Activated T-cell treated with anti-CD3 and anti-CD28 coated beads, Interleukin-2, amount 50 U/mL, for 24 hours (primary cell): Measurements from ENCODE around the gene CGB5.
"Not testable (repeated sequence)": the region's sequence is repeated elsewhere in the genome, so short reads cannot be mapped to it uniquely, and the experiment has no call there.

Experiments
- DNase-seq: peaks from one replicate; pipeline ENCODE4 v3.0.0-alpha.2; 2020
- H3K27ac Mint-ChIP-seq: 2 replicates; pipeline ENCODE4 v1.8.0; 2020; ENCODE audit warnings: mild to moderate bottlenecking, mixed read lengths
- H3K27me3 Mint-ChIP-seq: 2 replicates; pipeline ENCODE4 v1.8.0; 2020; ENCODE audit warnings: mixed read lengths
- H3K36me3 Mint-ChIP-seq: 2 replicates; pipeline ENCODE4 v1.8.0; 2020; ENCODE audit warnings: low read depth, mixed read lengths
- H3K4me1 Mint-ChIP-seq: 2 replicates; pipeline ENCODE4 v1.8.0; 2020; ENCODE audit warnings: low read depth, mixed read lengths
- H3K4me3 Mint-ChIP-seq: 2 replicates; pipeline ENCODE4 v1.8.0; 2020; ENCODE audit warnings: mild to moderate bottlenecking, moderate library complexity, mixed read lengths
- H3K9me3 Mint-ChIP-seq: 2 replicates; pipeline ENCODE4 v1.8.0; 2020; ENCODE audit warnings: mixed read lengths

CGB5 gene

DNA sequence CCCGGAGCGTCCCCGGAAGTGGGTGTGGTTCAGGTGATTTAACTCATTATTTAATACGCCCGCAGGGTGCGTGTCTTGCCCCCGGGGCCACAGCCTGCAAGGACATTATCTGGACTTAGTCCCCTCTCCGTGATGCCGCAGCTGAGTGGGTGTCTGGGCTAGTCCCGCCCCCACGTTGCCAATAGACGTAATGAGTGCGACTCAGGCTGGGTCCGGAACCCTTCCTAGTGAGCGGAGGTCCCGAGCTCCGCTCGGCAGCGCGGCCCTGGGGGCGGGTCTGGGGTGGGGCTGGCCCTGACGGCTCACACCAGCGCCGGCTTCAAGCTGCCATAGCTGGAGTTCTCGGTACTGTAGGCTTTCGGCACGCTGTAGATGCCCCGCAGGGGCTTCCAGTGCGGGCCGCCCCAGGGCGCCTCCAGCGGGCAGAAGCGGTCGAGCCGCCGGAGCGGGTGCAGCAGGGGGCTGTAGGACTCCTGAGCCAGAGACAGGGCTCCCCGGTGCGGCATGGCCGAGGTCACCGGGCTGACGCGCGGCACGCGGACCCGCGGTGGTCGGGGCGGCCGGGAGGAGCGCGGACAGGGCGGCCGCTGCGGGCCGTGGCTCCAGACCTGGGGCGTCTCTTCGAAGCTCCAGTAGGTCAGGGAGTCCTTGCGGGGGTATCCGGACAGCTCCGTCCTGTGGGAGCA is 25.8 kb upstream of the CGB5 start:
- Mint-ChIP-seq H3K36me3 (peaks cover 42% of the 10 kb centered on the region), H3K27me3 (peaks cover 12% of the 10 kb centered on the region), H3K4me3 (peak overlapping the region; percentile 74), H3K9me3 (no peaks in the 10 kb centered on the region), H3K4me1 (peaks cover 34% of the 10 kb centered on the region), H3K27ac (no peak overlapping the region)
- peak; percentile 80 for DNase-seq

DNA sequence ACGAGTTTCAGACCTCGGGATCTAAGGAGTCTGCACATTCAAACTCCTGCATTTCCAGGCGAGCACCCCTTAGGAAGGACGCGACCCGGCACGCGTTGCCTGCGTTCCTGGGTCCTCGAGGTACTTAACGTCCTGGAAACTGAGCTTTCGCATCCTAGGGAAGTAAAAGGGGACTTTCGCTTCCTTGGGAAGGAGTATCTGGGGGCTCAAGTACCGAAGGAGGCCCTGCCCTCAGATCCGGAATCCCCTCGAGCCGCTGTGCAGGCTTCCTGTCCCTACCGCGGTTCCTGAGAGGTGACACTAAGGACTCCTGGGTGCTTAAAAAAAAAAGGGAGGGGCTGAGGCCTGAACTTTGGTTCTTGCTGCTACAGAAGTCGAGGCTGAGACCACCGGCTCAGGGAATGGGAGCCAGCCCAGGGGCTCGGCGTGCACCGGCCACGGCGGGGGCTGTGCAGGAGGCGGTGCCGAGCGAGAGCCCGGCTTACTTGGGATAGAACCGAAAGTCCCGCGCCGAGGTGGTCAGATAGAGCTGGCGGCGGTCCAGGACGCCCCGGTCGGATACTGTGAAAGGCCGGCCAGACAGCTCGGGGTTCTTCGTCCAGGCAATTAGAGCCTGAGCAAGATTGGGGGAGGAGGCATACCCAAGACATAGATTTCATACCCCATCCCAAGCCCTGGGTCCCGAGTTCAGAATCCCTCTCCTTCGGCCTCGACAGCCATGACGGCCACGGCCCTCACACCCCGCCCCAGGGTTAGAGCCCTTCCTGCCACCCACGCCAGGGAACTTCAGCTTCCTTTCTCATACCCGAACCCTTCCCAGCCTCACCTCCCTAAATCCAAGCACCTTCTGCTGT is 25.0 kb upstream of the CGB5 start:
- peak; percentile 54 for DNase-seq
- Mint-ChIP-seq H3K4me1 (peaks cover 34% of the 10 kb centered on the region), H3K27me3 (peaks cover 12% of the 10 kb centered on the region), H3K4me3 (peak overlapping the region; percentile 74), H3K27ac (peak overlapping the region; percentile 73), H3K36me3 (peaks cover 35% of the 10 kb centered on the region)
- H3K9me3 Mint-ChIP-seq: not testable (repeated sequence)

DNA sequence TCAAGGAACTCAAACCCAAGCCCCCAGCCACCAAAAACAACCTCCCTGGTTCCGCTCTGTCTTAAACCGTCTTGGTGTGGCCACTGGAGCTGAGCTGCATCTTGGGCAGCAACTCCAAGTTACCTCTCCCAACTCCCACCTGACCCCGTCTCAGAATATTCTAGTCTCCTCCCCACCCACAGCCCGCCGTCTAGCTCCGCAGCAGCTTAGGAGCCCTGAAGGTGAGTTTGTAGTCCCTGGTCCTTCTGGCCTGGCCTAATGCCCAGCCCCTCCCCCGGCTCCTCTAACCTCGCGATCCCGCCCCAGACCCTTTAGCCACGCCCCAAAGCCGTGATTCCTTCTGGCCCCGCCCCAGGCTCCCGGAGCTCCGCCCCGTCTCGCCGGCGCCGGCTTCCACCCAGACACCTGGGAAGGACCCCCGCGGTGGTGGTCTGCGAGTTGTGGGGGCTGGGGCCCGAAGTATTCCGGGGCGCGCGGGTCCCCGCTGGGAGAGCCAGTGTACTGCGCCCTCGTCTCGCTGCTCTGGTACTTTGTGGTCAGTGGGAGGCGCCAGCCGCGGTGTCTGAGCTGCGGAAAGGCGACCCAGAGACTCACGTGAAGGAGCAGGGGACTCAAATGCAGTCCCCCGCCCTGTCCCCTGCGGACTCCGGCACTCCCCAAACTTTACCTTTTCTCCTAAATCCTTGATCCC is 24.3 kb upstream of the CGB5 start:
- peak overlapping the region; percentile 73 for H3K27ac Mint-ChIP-seq
- H3K36me3 Mint-ChIP-seq: peaks cover 28% of the 10 kb centered on the region
- H3K4me3 Mint-ChIP-seq: peak overlapping the region; percentile 74
- peak; percentile 84 for DNase-seq
- no peaks in the 10 kb centered on the region for H3K9me3 Mint-ChIP-seq
- peaks cover 34% of the 10 kb centered on the region for H3K4me1 Mint-ChIP-seq
- H3K27me3 Mint-ChIP-seq: peaks cover 12% of the 10 kb centered on the region

DNA sequence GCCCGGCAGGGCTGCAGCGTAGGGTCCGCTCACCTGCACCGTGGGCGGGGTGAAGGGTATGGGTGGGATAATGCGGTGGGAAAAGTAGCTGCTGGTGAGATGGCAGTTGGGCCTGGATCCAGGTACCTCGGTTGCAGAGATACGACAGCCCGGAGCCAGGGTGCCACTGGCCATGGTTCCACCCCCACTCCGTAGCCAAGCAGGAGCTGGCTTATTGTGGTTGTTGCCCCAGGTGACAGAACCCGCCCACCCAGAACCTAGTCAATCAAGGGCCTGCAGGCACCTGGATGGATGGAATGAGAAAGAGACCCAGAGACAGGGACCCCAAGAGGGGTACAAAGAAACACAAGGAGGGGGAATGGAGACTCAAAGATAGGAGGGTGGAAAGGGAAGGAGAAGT is 23.3 kb upstream of the CGB5 start:
- Mint-ChIP-seq H3K9me3 (no peaks in the 10 kb centered on the region), H3K27me3 (peaks cover 12% of the 10 kb centered on the region), H3K36me3 (peaks cover 18% of the 10 kb centered on the region), H3K27ac (no peak overlapping the region), H3K4me3 (no peak overlapping the region), H3K4me1 (peaks cover 34% of the 10 kb centered on the region)
- DNase-seq: no peak

DNA sequence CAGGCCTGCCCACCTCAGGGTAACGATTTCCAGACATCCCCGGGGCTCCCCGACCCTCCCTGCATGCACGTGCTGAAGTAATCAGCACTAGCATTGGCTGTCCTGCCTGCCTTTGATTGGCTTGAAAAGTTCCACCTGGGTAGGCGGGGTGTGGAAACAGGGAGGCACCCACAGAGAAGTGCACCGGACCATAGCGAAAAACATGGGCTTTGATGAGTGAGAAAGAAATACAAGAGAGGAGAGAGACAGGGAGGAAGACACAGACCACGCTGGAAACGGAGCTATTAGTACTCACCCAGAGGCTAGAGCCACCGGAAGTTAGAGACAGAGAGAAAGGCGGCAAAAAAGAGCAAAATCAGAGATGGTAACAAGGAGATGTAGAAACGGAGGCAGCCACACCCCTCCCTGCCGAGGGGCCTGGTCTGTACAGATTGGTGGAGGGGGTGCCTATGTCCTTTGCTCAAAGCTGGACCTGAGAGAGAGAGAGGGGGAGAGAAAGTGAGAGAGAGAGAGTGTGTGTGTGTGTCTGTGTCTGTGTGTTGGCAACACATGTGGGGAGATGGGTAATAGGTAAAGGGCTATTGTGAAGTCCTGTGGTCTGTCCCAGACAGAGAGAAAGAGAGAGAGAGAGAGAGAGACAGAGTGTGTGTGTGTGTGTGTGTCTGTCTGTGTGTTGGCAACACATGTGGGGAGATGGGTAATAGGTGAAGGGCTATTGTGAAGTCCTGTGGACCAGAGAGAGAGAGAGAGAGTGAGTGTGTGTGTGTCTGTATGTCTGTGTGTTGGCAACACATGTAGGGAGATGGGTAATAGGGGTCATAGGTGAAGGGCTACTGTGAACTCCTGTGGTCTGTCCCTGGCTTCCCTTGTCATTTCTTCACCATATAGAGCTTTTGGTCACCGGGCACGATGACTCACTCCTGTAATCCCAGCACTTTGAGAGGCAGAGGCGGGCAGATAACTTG is 22.4 kb upstream of the CGB5 start:
- no peak overlapping the region for H3K4me3 Mint-ChIP-seq
- DNase-seq: no peak
- peaks cover 9% of the 10 kb centered on the region for H3K36me3 Mint-ChIP-seq
- H3K9me3 Mint-ChIP-seq: no peaks in the 10 kb centered on the region
- H3K4me1 Mint-ChIP-seq: peaks cover 34% of the 10 kb centered on the region
- peaks cover 12% of the 10 kb centered on the region for H3K27me3 Mint-ChIP-seq
- peak overlapping the region; percentile 7 for H3K27ac Mint-ChIP-seq

DNA sequence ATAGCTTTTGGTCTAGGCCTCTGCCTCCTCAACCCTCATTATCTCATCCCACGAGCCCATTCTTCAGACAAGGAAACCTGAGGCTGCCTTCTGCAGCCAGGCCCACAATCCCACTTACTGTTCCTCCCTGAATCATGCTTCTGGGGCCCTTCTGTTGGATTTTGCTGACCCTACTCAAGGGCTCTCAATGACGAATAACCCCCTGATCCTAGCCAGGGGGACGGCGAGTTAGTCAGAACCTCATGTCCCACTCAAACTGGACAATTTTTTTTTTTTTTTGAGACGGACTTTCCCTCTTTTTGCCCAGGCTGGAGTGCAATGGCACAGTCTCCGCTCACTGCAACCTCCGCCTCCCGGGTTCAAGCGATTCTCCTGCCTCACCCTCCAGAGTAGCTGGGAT is 21.5 kb upstream of the CGB5 start:
- Mint-ChIP-seq H3K27me3 (peaks cover 12% of the 10 kb centered on the region), H3K4me3 (no peak overlapping the region)

DNA sequence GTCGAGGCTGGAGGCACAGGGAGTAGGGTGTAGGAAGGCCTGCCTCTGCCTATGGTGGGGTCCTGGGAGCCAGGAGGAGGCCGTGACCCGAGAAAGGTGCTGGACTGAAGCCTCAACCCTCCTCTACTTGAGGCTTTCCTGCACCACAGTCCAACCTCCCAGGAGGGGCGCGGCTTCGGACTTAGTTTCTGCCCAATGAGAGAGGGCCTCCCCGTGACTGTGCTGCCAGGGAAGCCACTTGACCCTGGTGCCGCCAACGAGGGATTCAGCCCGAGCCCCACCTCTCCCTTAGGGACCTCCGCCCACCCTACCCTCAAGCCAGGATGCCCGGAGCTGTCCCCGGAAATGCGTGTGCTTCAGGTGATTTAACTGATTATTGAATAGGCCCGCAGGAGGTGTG is 19.4 kb upstream of the CGB5 start, which contains the start of gene CGB3:
TSS of gene CGB3 (minus strand) at position 101 of the 400 bp plus-strand sequence. CDS start 362 bp downstream, outside the sequence.
- H3K9me3 Mint-ChIP-seq, H3K27ac Mint-ChIP-seq: not testable (repeated sequence)

More for the DNA sequence above, 21.5 kb upstream of the CGB5 start:
- Mint-ChIP-seq H3K4me1 (peaks cover 34% of the 10 kb centered on the region), H3K27ac (no peak overlapping the region), H3K36me3 (peaks cover under 1% of the 10 kb centered on the region), H3K9me3 (no peaks in the 10 kb centered on the region)
- DNase-seq: no peak

DNA sequence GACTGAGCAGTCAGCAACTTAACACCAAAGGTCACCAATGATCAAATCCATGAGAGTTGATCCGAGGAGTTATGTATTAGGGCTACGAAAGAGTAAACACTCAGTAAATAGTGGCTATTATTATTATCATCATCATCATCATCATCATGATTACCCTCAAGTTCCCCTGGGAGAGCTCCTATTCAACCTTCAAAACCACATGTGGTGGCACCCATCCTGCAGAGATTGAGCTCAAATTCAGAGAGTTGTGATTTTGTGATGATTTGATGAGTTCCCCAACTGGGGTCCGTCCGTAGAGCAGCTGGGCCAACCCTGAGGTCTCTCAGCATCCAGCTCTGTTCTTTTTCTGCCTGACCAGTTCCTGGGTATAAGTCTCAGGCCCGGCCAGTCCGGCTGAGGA is 18.6 kb upstream of the CGB5 start:
- H3K9me3 Mint-ChIP-seq, H3K27ac Mint-ChIP-seq, H3K36me3 Mint-ChIP-seq, DNase-seq, H3K27me3 Mint-ChIP-seq, H3K4me3 Mint-ChIP-seq: not testable (repeated sequence)
- peaks cover 14% of the 10 kb centered on the region for H3K4me1 Mint-ChIP-seq

More for the DNA sequence above, 19.4 kb upstream of the CGB5 start, which contains the start of gene CGB3:
- not testable (repeated sequence) for H3K27me3 Mint-ChIP-seq, H3K4me3 Mint-ChIP-seq, DNase-seq, H3K36me3 Mint-ChIP-seq
- H3K4me1 Mint-ChIP-seq: peaks cover 19% of the 10 kb centered on the region

DNA sequence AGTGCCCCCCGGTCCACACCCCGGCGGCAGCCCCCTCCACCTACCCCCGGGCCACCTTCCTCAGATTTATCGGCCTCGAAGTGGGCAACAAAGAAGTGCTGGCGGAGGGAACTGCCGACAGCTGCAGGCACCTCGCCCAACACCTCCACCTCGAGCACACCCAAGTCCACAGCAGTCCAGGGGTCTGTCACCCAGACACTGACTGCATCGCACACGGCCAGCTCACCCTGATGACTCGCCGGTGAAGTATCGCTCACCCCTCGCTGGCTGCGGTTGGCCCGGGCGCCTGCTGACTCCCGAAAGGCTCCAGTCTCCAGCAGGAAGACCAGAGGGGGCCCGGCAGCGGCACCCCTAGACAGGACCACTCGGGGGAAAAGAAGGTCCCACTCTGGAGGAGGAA is 18.0 kb upstream of the CGB5 start:
- H3K27me3 Mint-ChIP-seq, H3K36me3 Mint-ChIP-seq, DNase-seq, H3K9me3 Mint-ChIP-seq, H3K4me3 Mint-ChIP-seq, H3K27ac Mint-ChIP-seq: not testable (repeated sequence)
- H3K4me1 Mint-ChIP-seq: peaks cover 14% of the 10 kb centered on the region

DNA sequence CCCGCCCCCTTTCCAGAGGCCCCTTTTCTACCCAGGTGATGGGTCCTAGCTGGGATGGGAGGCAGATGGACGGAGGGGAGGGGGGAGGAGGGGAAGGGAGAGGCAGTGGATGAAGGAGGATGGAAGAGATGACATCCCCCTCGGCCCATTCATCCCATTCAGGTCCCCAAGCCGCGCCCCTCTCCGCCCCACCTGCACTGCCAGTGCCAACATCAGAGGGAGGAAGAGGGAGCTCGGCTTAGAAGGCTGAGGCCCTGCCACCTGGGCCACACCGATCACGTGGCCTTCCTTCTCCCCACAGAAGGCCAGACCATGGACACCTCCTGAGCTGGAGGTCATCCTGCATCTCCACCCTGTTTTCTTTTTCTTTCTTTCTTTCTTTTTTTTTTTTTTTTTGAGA is 15.0 kb upstream of the CGB5 start:
- H3K4me1 Mint-ChIP-seq, H3K4me3 Mint-ChIP-seq, DNase-seq, H3K27ac Mint-ChIP-seq, H3K27me3 Mint-ChIP-seq, H3K36me3 Mint-ChIP-seq, H3K9me3 Mint-ChIP-seq: not testable (repeated sequence)

DNA sequence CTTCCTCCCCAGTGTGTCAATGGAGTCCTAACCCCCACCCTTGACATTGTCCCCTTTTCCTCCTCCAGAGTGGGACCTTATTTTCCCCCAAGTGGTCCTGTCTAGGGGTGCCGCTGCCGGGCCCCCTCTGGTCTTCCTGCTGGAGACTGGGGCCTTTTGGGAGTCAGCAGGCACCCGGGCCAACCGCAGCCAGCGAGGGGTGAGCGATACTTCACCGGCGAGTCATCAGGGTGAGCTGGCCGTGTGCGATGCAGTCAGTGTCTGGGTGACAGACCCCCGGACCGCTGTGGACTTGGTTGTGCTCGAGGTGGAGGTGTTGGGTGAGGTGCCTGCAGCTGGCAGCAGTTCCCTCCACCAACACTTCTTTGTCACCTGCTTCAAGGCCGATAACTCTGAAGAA is 13.9 kb upstream of the CGB5 start:
- H3K27me3 Mint-ChIP-seq, H3K4me3 Mint-ChIP-seq, H3K9me3 Mint-ChIP-seq, H3K27ac Mint-ChIP-seq, H3K36me3 Mint-ChIP-seq, H3K4me1 Mint-ChIP-seq, DNase-seq: not testable (repeated sequence)

DNA sequence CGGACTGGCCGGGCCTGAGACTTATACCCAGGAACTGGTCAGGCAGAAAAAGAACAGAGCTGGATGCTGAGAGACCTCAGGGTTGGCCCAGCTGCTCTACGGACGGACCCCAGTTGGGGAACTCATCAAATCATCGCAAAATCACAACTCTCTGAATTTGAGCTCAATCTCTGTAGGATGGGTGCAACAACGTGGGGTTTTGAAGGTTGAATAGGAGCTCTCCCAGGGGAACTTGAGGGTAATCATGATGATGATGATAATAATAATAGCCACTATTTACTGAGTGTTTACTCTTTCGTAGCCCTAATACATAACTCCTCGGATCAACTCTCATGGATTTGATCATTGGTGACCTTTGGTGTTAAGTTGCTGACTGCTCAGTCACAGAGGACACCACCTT is 13.3 kb upstream of the CGB5 start:
- not testable (repeated sequence) for H3K4me1 Mint-ChIP-seq, H3K27ac Mint-ChIP-seq, H3K36me3 Mint-ChIP-seq, H3K27me3 Mint-ChIP-seq, H3K9me3 Mint-ChIP-seq, H3K4me3 Mint-ChIP-seq, DNase-seq

DNA sequence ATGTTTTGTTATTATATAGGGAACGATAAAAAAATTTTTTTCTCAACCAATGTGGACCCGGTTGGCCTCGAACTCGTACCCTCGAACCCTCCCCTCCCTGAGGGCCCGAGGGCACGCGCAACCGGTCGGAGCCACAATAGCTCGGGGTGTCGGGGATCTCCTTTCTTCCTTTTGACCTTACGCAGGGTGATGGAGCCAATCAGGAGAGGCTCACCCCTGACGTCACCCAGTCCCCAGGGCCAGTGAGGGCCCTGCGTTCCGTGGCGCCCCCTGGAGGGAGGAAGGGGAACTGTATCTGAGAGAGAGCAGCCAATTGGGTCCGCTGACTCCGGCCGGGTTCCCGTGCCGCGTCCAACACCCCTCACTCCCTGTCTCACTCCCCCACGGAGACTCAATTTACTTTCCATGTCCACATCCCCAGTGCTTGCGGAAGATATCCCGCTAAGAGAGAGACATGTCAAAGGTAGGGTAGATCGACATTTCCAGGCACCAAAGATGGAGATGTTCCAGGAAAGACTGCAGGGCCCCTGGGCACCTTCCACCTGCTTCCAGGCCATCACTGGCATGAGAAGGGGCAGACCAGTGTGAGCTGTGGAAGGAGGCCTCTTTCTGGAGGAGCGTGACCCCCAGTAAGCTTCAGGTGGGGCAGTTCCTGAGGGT is 11.9 kb upstream of the CGB5 start, which contains the start of gene CGB2:
TSS of gene CGB2 (plus strand) at position 249 of the 660 bp plus-strand sequence. CDS start at position 455, 206 bp downstream.
- H3K36me3 Mint-ChIP-seq, H3K4me1 Mint-ChIP-seq, H3K9me3 Mint-ChIP-seq, H3K27me3 Mint-ChIP-seq: not testable (repeated sequence)
- peak; percentile 85 for DNase-seq
- Mint-ChIP-seq H3K4me3 (peak within 1 kb of the TSS; percentile 55), H3K27ac (peak within 1 kb of the TSS; percentile 90)
